ENCODE measurements around the gene TUSC2. TPM values are rescaled to one million over a fixed set of nuclear protein-coding genes. Genes with fewer than 3 reads are reported as not detected.

Gene TUSC2
- total and polyA plus RNA-seq, 9 of the 15 experiments (the other 6 are each of a cell fraction or from before 2014, with no cell fraction given) = 2.8 to 67.5 (median 25.8) TPM

DNA sequence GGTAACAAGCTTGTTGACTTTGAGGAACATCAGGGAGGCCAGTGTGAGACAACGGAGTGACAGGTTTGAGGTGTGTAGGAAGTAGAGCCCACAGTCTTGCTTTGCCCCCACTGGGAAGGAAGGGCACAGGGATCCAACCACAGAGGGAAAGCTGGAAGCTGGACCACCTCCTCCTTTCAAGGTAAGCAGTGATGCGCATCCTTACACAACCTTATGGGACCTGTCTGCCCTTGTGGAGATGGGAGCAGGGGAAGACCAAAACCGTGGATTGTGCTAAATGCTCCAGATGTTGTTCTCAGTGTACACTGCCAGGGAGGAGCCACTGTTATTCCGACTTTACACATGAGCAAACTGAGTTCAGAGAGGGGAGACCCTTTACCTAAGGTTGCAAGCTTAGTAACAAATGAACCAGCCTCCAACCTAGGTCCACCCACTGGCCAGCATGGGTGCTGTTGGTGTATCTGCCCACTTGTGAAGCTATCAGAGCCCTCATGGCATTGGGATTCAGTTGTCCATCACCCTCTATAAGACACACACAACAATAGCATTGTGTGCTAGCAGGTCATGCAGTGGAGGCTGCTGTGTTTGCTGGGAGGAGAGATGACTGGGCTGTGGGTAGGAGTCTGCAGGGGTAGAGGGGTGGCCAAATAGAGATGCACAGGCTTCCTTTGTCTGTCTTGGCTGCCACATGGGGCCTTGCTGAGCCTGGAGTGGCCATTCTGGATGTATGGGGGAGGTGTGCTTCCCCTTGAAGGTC, 49.7 kb downstream of the TUSC2 start:
- in situ Hi-C loops (cut with MboI) = no loop called here
- BruUV-seq (replicated peaks) = no TSS peak
- TF ChIP-seq ILK (tag; IDR thresholded peaks at IDR 0.05; ENCODE audit: borderline replicate concordance, low read depth) = no peak
- no peak for TF ChIP-seq HNRNPLL (IDR thresholded peaks at IDR 0.05; ENCODE audit: low read depth, low read length, poor library complexity, severe bottlenecking)
- no peak for TF ChIP-seq ZNF277 (CRISPR knock-in tag; IDR thresholded peaks at IDR 0.05; ENCODE audit: borderline replicate concordance)
- TF ChIP-seq KHSRP (IDR thresholded peaks at IDR 0.05) = no peak
- no peak for TF ChIP-seq RUNX1 (IDR thresholded peaks at IDR 0.05; ENCODE audit: low read depth)
- TF ChIP-seq, protein P1, sequence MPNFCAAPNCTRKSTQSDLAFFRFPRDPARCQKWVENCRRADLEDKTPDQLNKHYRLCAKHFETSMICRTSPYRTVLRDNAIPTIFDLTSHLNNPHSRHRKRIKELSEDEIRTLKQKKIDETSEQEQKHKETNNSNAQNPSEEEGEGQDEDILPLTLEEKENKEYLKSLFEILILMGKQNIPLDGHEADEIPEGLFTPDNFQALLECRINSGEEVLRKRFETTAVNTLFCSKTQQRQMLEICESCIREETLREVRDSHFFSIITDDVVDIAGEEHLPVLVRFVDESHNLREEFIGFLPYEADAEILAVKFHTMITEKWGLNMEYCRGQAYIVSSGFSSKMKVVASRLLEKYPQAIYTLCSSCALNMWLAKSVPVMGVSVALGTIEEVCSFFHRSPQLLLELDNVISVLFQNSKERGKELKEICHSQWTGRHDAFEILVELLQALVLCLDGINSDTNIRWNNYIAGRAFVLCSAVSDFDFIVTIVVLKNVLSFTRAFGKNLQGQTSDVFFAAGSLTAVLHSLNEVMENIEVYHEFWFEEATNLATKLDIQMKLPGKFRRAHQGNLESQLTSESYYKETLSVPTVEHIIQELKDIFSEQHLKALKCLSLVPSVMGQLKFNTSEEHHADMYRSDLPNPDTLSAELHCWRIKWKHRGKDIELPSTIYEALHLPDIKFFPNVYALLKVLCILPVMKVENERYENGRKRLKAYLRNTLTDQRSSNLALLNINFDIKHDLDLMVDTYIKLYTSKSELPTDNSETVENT (CRISPR knock-in tag; IDR thresholded peaks at IDR 0.05) = no peak
- TF ChIP-seq CTCF (IDR thresholded peaks at IDR 0.05 in 2 of 3, conservative IDR thresholded peaks at IDR 0.05 in 1 of 3; ENCODE audit: insufficient read depth in 2 of 3, low read depth in 1 of 3, low read length in 3 of 3) = no peak
- no peak for TF ChIP-seq PRPF4 (IDR thresholded peaks at IDR 0.05; ENCODE audit: insufficient read depth, low read depth, low read length, poor library complexity, severe bottlenecking)
- TF ChIP-seq HMG20A (CRISPR knock-in tag; conservative IDR thresholded peaks at IDR 0.05) = no peak
- no peak for TF ChIP-seq HDAC1 (IDR thresholded peaks at IDR 0.05)
- TF ChIP-seq, protein P2, sequence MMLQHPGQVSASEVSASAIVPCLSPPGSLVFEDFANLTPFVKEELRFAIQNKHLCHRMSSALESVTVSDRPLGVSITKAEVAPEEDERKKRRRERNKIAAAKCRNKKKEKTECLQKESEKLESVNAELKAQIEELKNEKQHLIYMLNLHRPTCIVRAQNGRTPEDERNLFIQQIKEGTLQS (IDR thresholded peaks at IDR 0.05) = no peak
- TF ChIP-seq, protein P2 (CRISPR knock-in tag; conservative IDR thresholded peaks at IDR 0.05) = no peak
- TF ChIP-seq LCOR (CRISPR knock-in tag; IDR thresholded peaks at IDR 0.05) = no peak
- TF ChIP-seq MAFK (IDR thresholded peaks at IDR 0.05; ENCODE audit: low read length) = no peak
- no peak for TF ChIP-seq ZC3H4 (CRISPR knock-in tag; IDR thresholded peaks at IDR 0.05; ENCODE audit: borderline replicate concordance)

More for the DNA sequence above, 49.7 kb downstream of the TUSC2 start:
- DNase-seq (ENCODE audit: extremely low read depth in 1 of 4, low spot score in 3 of 4) = no peak
- Histone ChIP-seq H3K4me1 (replicated peaks in 1 of 2; ENCODE audit: control insufficient read depth in 2 of 2, insufficient read depth in 2 of 2, low read length in 2 of 2) (peaks cover under 1 to 28% of the 10 kb centered on the region in 2 experiments; a peak in 3 of 5 replicates), H3K4me2 (ENCODE audit: insufficient read depth, low read length) (no peak overlapping the region), H3K9me3 (replicated peaks; ENCODE audit: control insufficient read depth, insufficient read depth, low read depth, low read length) (no peaks in the 10 kb centered on the region), H3K27me3 (ENCODE audit: control insufficient read depth in 2 of 2, insufficient read depth in 2 of 2, low read length in 2 of 2) (no peaks in the 10 kb centered on the region), H3K27ac (ENCODE audit: extremely low read depth, low read depth, low read length) (no peak overlapping the region), H3K36me3 (ENCODE audit: control insufficient read depth, insufficient read depth, low read length) (no peaks in the 10 kb centered on the region), H3K4me3 (no peak overlapping the region), H3K9ac (ENCODE audit: insufficient read depth in 1 of 2, low read depth in 2 of 2, low read length in 2 of 2) (peak overlapping the region in 1 of 2 experiments; percentile 35; a peak in 2 of 4 replicates), H3K9me1 (ENCODE audit: control insufficient read depth, insufficient read depth, low read length) (no peaks in the 10 kb centered on the region), H2AFZ (ENCODE audit: low read depth, low read length) (no peak overlapping the region), H3K79me2 (ENCODE audit: control insufficient read depth, insufficient read depth, low read length) (no peaks in the 10 kb centered on the region), H4K20me1 (replicated peaks; ENCODE audit: control insufficient read depth, insufficient read depth, low read length) (no peaks in the 10 kb centered on the region)
- ATAC-seq = no peak
- FAIRE-seq = no peak
- CTCF ChIA-PET (ENCODE audit: low intra/inter-chr PET ratio) = no interaction called here
- POLR2A ChIA-PET = interaction anchor here (0.6 to 0.9 kb wide), 4 partner anchors 10 to 35 kb away, joined by 3 to 4 read pairs (median 3); no protein-coding TSS in a partner anchor
- intact Hi-C loops (cut with micrococcal nuclease) = no loop called here
- 0% methylated on average over 3 of the region's 4 CpGs for WGBS (ENCODE audit: insufficient coverage, low coverage, missing lambda C conversion rate)
